ENCODE data around the gene FNDC10.

FNDC10 gene

GRCh38 chr1:1624443-1625403 lies 24.8 kb upstream of the FNDC10 start:
- H3K4me3 ChIP-seq (ENCODE audit: low read depth, low read length): no peak overlapping the region
- DNase-seq (ENCODE audit: low read depth): no peak
- TF ChIP-seq CTCF (IDR thresholded peaks at IDR 0.05; ENCODE audit: low read depth, low read length) (no peak), MYC (IDR thresholded peaks at IDR 0.05; ENCODE audit: low read depth, low read length) (no peak), POLR2A (IDR thresholded peaks at IDR 0.05; ENCODE audit: extremely low read depth, insufficient read length) (no peak), MAX (IDR thresholded peaks at IDR 0.05; ENCODE audit: low read depth, low read length) (no peak)

- DNase-seq (ENCODE audit: low read depth): no peak
- TF ChIP-seq MYC (IDR thresholded peaks at IDR 0.05; ENCODE audit: low read depth, low read length) (no peak), CTCF (IDR thresholded peaks at IDR 0.05; ENCODE audit: low read depth, low read length) (no peak), POLR2A (IDR thresholded peaks at IDR 0.05; ENCODE audit: extremely low read depth, insufficient read length) (no peak), MAX (IDR thresholded peaks at IDR 0.05; ENCODE audit: low read depth, low read length) (no peak)
- H3K4me3 ChIP-seq (ENCODE audit: low read depth, low read length): no peak overlapping the region
Observed at GRCh38 chr1:1623631-1624442, 23.9 kb upstream of the FNDC10 start.

GRCh38 chr1:1623181-1623630 lies 23.3 kb upstream of the FNDC10 start:
- TF ChIP-seq MYC (IDR thresholded peaks at IDR 0.05; ENCODE audit: low read depth, low read length) (no peak), POLR2A (IDR thresholded peaks at IDR 0.05; ENCODE audit: extremely low read depth, insufficient read length) (no peak), CTCF (IDR thresholded peaks at IDR 0.05; ENCODE audit: low read depth, low read length) (no peak), MAX (IDR thresholded peaks at IDR 0.05; ENCODE audit: low read depth, low read length) (no peak)
- H3K4me3 ChIP-seq (ENCODE audit: low read depth, low read length): no peak overlapping the region
- DNase-seq (ENCODE audit: low read depth): no peak

- no peak overlapping the region for H3K4me3 ChIP-seq (ENCODE audit: low read depth, low read length)
- TF ChIP-seq MAX (IDR thresholded peaks at IDR 0.05; ENCODE audit: low read depth, low read length) (no peak), CTCF (IDR thresholded peaks at IDR 0.05; ENCODE audit: low read depth, low read length) (no peak), MYC (IDR thresholded peaks at IDR 0.05; ENCODE audit: low read depth, low read length) (no peak), POLR2A (IDR thresholded peaks at IDR 0.05; ENCODE audit: extremely low read depth, insufficient read length) (no peak)
Observed at GRCh38 chr1:1622788-1623094, 22.8 kb upstream of the FNDC10 start.

GRCh38 chr1:1622010-1622787 lies 22.3 kb upstream of the FNDC10 start:
- H3K4me3 ChIP-seq (ENCODE audit: low read depth, low read length): no peak overlapping the region
- TF ChIP-seq POLR2A (IDR thresholded peaks at IDR 0.05; ENCODE audit: extremely low read depth, insufficient read length) (no peak), MAX (IDR thresholded peaks at IDR 0.05; ENCODE audit: low read depth, low read length) (no peak), MYC (IDR thresholded peaks at IDR 0.05; ENCODE audit: low read depth, low read length) (no peak), CTCF (IDR thresholded peaks at IDR 0.05; ENCODE audit: low read depth, low read length) (no peak)
- no peak for DNase-seq (ENCODE audit: low read depth)

More at GRCh38 chr1:1622788-1623094, 22.8 kb upstream of the FNDC10 start:
- no peak for DNase-seq (ENCODE audit: low read depth)

Data from NB4 (cell line).